K562 (cell line): ENCODE results near the gene HIVEP1. TPM values are rescaled to one million over a fixed set of nuclear protein-coding genes. Genes with fewer than 3 reads are reported as not detected.

Experiments used
- ATAC-seq: fragments of 200-7000 bp; cut with Tn5 transposase; 3 replicates; pipeline ENCODE4 v1.9.1; 2020; ENCODE audit warnings: moderate library complexity
- BruUV-seq: library from RNA; stranded (reverse); fragments of 400-500 nt; replicated peaks from 2 replicates; lab custom pipeline; 2021; lab: Mats Ljungman, UMichigan
- CTCF ChIA-PET: fragments of 300-600 bp; formaldehyde crosslinking; extraction: SDS; loops from one replicate; lab custom pipeline; 2021; ENCODE audit warnings: low intra/inter-chr PET ratio; lab: Yijun Ruan, JAX
- POLR2A ChIA-PET: fragments of 300-600, 350-650 bp; sonication (Branson Sonifier 250); formaldehyde crosslinking; extraction: SDS; loops from one replicate; lab custom pipeline; 2021; ENCODE audit warnings: antibody characterized with exemption, inconsistent platforms; lab: Yijun Ruan, JAX
- DNase-seq, 4 experiments: peaks; one replicate each; pipeline versions ENCODE4 v3.0.0 to v3.0.0-alpha.2; 2011 to 2018; ENCODE audit warnings: low spot score in 3 of 4, mixed read lengths in 3 of 4; ENCODE audit errors: extremely low read depth in 1 of 4
- FAIRE-seq: peaks from 2 replicates; lab custom pipeline; 2011; peaks lifted over from hg19 to GRCh38; lab: Jason Lieb, UNC
- H2AFZ ChIP-seq: 2 replicates; pipeline ENCODE4 v1.6.0; 2011; ENCODE audit warnings: low read depth, low read length, control low read depth, inconsistent platforms
- H3K27ac ChIP-seq: fragments of 200-600 bp; 3 replicates; pipeline ENCODE4 v1.8.0; 2011; ENCODE audit warnings: low read depth, mild to moderate bottlenecking, control low read depth, inconsistent platforms, low read length, moderate library complexity, mixed read lengths; ENCODE audit errors: extremely low read depth
- H3K27me3 ChIP-seq, 2 experiments: fragments of 300-600 bp in 1 of 2; 2 replicates in 1 of 2; 3 replicates in 1 of 2; pipeline versions ENCODE4 v1.6.0 to v1.8.0; 2011; ENCODE audit warnings: inconsistent platforms in 2 of 2, low read length in 2 of 2, mild to moderate bottlenecking in 1 of 2, mixed read lengths in 1 of 2, moderate library complexity in 1 of 2; ENCODE audit not compliant: control insufficient read depth in 2 of 2, insufficient read depth in 2 of 2
- H3K36me3 ChIP-seq: fragments of 300-600 bp; 3 replicates; pipeline ENCODE4 v1.8.0; 2011; ENCODE audit warnings: mild to moderate bottlenecking, low read length, inconsistent platforms; ENCODE audit not compliant: control insufficient read depth, insufficient read depth
- H3K4me1 ChIP-seq, 2 experiments: fragments of 200-600 bp in 1 of 2; replicated peaks in 1 of 2; 2 replicates in 1 of 2; 3 replicates in 1 of 2; pipeline versions ENCODE4 v1.5.1 to v1.8.0; 2011; ENCODE audit warnings: inconsistent platforms in 2 of 2, low read length in 2 of 2, mild to moderate bottlenecking in 1 of 2, mixed read lengths in 1 of 2, moderate library complexity in 1 of 2; ENCODE audit not compliant: control insufficient read depth in 2 of 2, insufficient read depth in 2 of 2
- H3K4me2 ChIP-seq: 2 replicates; pipeline ENCODE4 v1.6.1; 2011; ENCODE audit warnings: low read length, control low read depth, inconsistent platforms, mixed read lengths; ENCODE audit not compliant: insufficient read depth
- H3K4me3 ChIP-seq: fragments of 200-600 bp; sonication (generic), shearing (Covaris generic); 2 replicates; pipeline ENCODE4 v1.5.1; 2016; ENCODE audit warnings: control low read depth, inconsistent platforms
- H3K79me2 ChIP-seq: fragments of 200-600 bp; 3 replicates; pipeline ENCODE4 v1.8.0; 2011; ENCODE audit warnings: low read length, inconsistent platforms; ENCODE audit not compliant: control insufficient read depth, insufficient read depth
- H3K9ac ChIP-seq, 2 experiments: 2 replicates each; pipeline versions ENCODE4 v1.6.0 to v1.6.1; 2011; ENCODE audit warnings: low read depth in 2 of 2, low read length in 2 of 2, control low read depth in 1 of 2, inconsistent platforms in 1 of 2, mild to moderate bottlenecking in 1 of 2, mixed read lengths in 1 of 2; ENCODE audit not compliant: insufficient read depth in 1 of 2
- H3K9me1 ChIP-seq: one replicate; pipeline ENCODE4 v1.6.0; 2011; ENCODE audit warnings: inconsistent platforms, mild to moderate bottlenecking, low read length, moderate library complexity; ENCODE audit not compliant: control insufficient read depth, insufficient read depth
- H3K9me3 ChIP-seq: replicated peaks from 2 replicates; pipeline ENCODE4 v1.5.1; 2011; ENCODE audit warnings: low read depth, low read length, inconsistent platforms; ENCODE audit not compliant: control insufficient read depth, insufficient read depth
- H4K20me1 ChIP-seq: replicated peaks from 2 replicates; pipeline ENCODE4 v1.6.1; 2011; ENCODE audit warnings: low read length, inconsistent platforms, mixed read lengths; ENCODE audit not compliant: control insufficient read depth, insufficient read depth
- BRD4 ChIP-seq: fragments of 200-600 bp; sonication (generic); IDR thresholded peaks from 2 replicates; pipeline ENCODE4 v1.6.1; 2017; ENCODE audit warnings: inconsistent platforms
- CHD4 ChIP-seq: fragments of 200-600 bp; sonication (generic); IDR thresholded peaks from 3 replicates; pipeline ENCODE4 v1.6.1; 2012; ENCODE audit warnings: low read depth, mild to moderate bottlenecking, mixed read lengths, low read length, inconsistent platforms; ENCODE audit not compliant: insufficient read depth, insufficient replicate concordance, poor library complexity, severe bottlenecking
- ESRRB ChIP-seq: fragments of 250-450 bp; sonication (Bioruptor Pico); IDR thresholded peaks from 2 replicates; pipeline ENCODE4 v1.5.0; 2020; ENCODE audit warnings: mild to moderate bottlenecking, moderate library complexity, borderline replicate concordance
- HEY1 ChIP-seq: fragments of 250-450 bp; sonication (Bioruptor Pico); IDR thresholded peaks from 2 replicates; pipeline ENCODE4 v1.5.0; 2020; ENCODE audit warnings: mild to moderate bottlenecking, moderate library complexity, borderline replicate concordance
- JUN ChIP-seq, 2 experiments: sonication (generic) in 1 of 2; formaldehyde crosslinking in 1 of 2; IDR thresholded peaks; 2 replicates each; pipeline versions ENCODE4 v1.6.1 to v1.8.0; 2012 to 2022; ENCODE audit warnings: borderline replicate concordance in 2 of 2, mild to moderate bottlenecking in 2 of 2, improper control_type of control experiment in 1 of 2, low read depth in 1 of 2, low read length in 1 of 2, missing genetic modification reagents in 1 of 2
- KDM2B ChIP-seq: fragments of 250-450 bp; sonication (Bioruptor Pico); IDR thresholded peaks from 2 replicates; pipeline ENCODE4 v1.8.0; 2021; ENCODE audit warnings: mild to moderate bottlenecking, moderate library complexity
- KHSRP ChIP-seq: fragments of 450-650 bp; IDR thresholded peaks from 2 replicates; pipeline ENCODE4 v1.6.1; 2017
- TFAM ChIP-seq: fragments of 250-450 bp; sonication (Bioruptor Pico); conservative IDR thresholded peaks from 2 replicates; pipeline ENCODE4 v1.5.0; 2021; ENCODE audit warnings: mild to moderate bottlenecking, moderate library complexity
- WGBS: fragments of 100-300 bp; shearing (Covaris generic); methylation state at CpG from one replicate; pipeline ENCODE4 v1.1.6; 2016; ENCODE audit warnings: low coverage, mixed read lengths; ENCODE audit not compliant: insufficient coverage; ENCODE audit errors: missing lambda C conversion rate; 5-methylcytosine and 5-hydroxymethylcytosine counted together
- in situ Hi-C: fragments of 300-500 bp; cut with MboI; formaldehyde crosslinking; loops from 4 replicates; pipeline ENCODE4 v1.15.0; 2018; ENCODE audit warnings: inconsistent platforms, mixed read lengths
- intact Hi-C: fragments of 100-400 bp; cut with micrococcal nuclease; formaldehyde crosslinking; loops from 2 replicates; pipeline ENCODE4 v1.14.2; 2022
- polyA plus RNA-seq, 8 experiments: library from polyadenylated mRNA; depleted of rRNA in 4 of 8; stranded (reverse) in 5 of 8; unstranded in 3 of 8; fragments of >200 nt; fragmentation: Nextera tagmentation in 2 of 8; fragmentation: Illumina TruSeq in 1 of 8; extraction: Ambion mirVana in 2 of 8; extraction: Trizol in 1 of 8; gene quantifications; 2 replicates each; pipeline versions ENCODE4 v1.2.1 to v1.2.3, GENCODE V29; 2011 to 2014; ENCODE audit warnings: inconsistent platforms in 1 of 8, missing spikeins in 1 of 8
- total RNA-seq, 7 experiments: library from RNA; depleted of rRNA in 6 of 7; stranded (reverse); fragments of >200 nt in 6 of 7; fragmentation: Illumina TruSeq in 2 of 7; extraction: Trizol in 2 of 7; gene quantifications; 2 replicates each; pipeline versions ENCODE4 v1.2.1 to v1.2.3, GENCODE V29; 2011 to 2021; ENCODE audit warnings: low replicate concordance in 1 of 7
- TF ChIP-seq, protein P1 (sequence below): fragments of 250-450 bp; sonication (Bioruptor Pico); IDR thresholded peaks from 2 replicates; pipeline ENCODE4 v1.5.0; 2021
- TF ChIP-seq, protein P2 (sequence below): sonication (generic); formaldehyde crosslinking; IDR thresholded peaks from 2 replicates; pipeline ENCODE4 v1.8.1; 2023; ENCODE audit warnings: mild to moderate bottlenecking, missing genetic modification reagents
- TF ChIP-seq, protein P3 (sequence below): sonication (generic); formaldehyde crosslinking; IDR thresholded peaks from 2 replicates; pipeline ENCODE4 v1.4.0; 2020; ENCODE audit warnings: mild to moderate bottlenecking, missing genetic modification reagents
- TF ChIP-seq, protein P4 (sequence below): fragments of 450-650 bp; IDR thresholded peaks from one replicate; pipeline ENCODE4 v1.6.1; 2018; ENCODE audit warnings: mild to moderate bottlenecking, moderate library complexity; ENCODE audit not compliant: partially characterized antibody

The HIVEP1 gene
- total and polyA plus RNA-seq, 9 of the 15 experiments (the other 6 are each of a cell fraction or from before 2014, with no cell fraction given) = 6.0 to 33.3 (median 21.7) TPM

DNA sequence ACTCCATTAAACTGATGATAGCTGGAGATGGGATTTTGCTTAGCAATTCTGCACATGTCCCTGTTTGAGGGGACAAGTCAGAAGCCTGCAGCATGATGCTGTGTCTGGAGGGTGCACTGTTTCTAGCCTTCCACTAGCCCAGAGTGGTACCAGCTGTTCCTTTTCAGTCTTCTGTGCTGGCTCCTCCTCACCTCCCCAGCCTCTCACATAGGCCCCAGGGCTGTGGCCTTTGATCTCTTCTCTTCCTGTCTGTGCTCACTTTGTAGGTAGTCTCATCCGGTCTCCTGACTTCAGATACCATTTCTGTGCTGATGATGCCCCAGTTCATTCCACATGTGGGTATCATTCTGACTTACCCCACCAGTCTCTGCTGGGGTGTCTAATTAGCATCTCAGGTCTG lies 126.3 kb downstream of the HIVEP1 start:
- no peak for FAIRE-seq
- Histone ChIP-seq H3K4me2 (no peak overlapping the region), H4K20me1 (no peaks in the 10 kb centered on the region), H3K9ac (no peak overlapping the region), H3K27me3 (no peaks in the 10 kb centered on the region), H3K4me3 (no peak overlapping the region), H3K9me1 (no peaks in the 10 kb centered on the region), H3K9me3 (no peaks in the 10 kb centered on the region; the same call in 1 of the 2 replicates), H3K4me1 (no peaks in the 10 kb centered on the region), H2AFZ (no peak overlapping the region), H3K27ac (no peak overlapping the region), H3K79me2 (no peaks in the 10 kb centered on the region), H3K36me3 (peaks cover 58% of the 10 kb centered on the region)
- ChIA-PET POLR2A (no interaction called here), CTCF (no interaction called here)
- no peak for DNase-seq
- WGBS = 100% methylated on average over 1 of the region's 1 CpG
- ATAC-seq = no peak
- BruUV-seq = no TSS peak
- in situ Hi-C loops (no loop called here), intact Hi-C loops (no loop called here)
- TF ChIP-seq, protein P1, sequence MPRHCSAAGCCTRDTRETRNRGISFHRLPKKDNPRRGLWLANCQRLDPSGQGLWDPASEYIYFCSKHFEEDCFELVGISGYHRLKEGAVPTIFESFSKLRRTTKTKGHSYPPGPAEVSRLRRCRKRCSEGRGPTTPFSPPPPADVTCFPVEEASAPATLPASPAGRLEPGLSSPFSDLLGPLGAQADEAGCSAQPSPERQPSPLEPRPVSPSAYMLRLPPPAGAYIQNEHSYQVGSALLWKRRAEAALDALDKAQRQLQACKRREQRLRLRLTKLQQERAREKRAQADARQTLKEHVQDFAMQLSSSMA (CRISPR knock-in tag) = no peak
- TF ChIP-seq ESRRB (CRISPR knock-in tag) = no peak
- no peak for TF ChIP-seq CHD4
- TF ChIP-seq, protein P2, sequence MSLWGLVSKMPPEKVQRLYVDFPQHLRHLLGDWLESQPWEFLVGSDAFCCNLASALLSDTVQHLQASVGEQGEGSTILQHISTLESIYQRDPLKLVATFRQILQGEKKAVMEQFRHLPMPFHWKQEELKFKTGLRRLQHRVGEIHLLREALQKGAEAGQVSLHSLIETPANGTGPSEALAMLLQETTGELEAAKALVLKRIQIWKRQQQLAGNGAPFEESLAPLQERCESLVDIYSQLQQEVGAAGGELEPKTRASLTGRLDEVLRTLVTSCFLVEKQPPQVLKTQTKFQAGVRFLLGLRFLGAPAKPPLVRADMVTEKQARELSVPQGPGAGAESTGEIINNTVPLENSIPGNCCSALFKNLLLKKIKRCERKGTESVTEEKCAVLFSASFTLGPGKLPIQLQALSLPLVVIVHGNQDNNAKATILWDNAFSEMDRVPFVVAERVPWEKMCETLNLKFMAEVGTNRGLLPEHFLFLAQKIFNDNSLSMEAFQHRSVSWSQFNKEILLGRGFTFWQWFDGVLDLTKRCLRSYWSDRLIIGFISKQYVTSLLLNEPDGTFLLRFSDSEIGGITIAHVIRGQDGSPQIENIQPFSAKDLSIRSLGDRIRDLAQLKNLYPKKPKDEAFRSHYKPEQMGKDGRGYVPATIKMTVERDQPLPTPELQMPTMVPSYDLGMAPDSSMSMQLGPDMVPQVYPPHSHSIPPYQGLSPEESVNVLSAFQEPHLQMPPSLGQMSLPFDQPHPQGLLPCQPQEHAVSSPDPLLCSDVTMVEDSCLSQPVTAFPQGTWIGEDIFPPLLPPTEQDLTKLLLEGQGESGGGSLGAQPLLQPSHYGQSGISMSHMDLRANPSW (CRISPR knock-in tag) = no peak
- TF ChIP-seq, protein P3, sequence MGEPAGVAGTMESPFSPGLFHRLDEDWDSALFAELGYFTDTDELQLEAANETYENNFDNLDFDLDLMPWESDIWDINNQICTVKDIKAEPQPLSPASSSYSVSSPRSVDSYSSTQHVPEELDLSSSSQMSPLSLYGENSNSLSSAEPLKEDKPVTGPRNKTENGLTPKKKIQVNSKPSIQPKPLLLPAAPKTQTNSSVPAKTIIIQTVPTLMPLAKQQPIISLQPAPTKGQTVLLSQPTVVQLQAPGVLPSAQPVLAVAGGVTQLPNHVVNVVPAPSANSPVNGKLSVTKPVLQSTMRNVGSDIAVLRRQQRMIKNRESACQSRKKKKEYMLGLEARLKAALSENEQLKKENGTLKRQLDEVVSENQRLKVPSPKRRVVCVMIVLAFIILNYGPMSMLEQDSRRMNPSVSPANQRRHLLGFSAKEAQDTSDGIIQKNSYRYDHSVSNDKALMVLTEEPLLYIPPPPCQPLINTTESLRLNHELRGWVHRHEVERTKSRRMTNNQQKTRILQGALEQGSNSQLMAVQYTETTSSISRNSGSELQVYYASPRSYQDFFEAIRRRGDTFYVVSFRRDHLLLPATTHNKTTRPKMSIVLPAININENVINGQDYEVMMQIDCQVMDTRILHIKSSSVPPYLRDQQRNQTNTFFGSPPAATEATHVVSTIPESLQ (CRISPR knock-in tag) = no peak
- no peak for TF ChIP-seq JUN (IDR thresholded peaks at IDR 0.05; ENCODE audit: borderline replicate concordance, low read depth, low read length)
- TF ChIP-seq JUN (CRISPR knock-in tag; IDR thresholded peaks at IDR 0.05; ENCODE audit: borderline replicate concordance) = no peak
- no peak for TF ChIP-seq KDM2B (CRISPR knock-in tag)
- TF ChIP-seq, protein P4, sequence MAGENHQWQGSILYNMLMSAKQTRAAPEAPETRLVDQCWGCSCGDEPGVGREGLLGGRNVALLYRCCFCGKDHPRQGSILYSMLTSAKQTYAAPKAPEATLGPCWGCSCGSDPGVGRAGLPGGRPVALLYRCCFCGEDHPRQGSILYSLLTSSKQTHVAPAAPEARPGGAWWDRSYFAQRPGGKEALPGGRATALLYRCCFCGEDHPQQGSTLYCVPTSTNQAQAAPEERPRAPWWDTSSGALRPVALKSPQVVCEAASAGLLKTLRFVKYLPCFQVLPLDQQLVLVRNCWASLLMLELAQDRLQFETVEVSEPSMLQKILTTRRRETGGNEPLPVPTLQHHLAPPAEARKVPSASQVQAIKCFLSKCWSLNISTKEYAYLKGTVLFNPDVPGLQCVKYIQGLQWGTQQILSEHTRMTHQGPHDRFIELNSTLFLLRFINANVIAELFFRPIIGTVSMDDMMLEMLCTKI = no peak
- no peak for TF ChIP-seq HEY1 (CRISPR knock-in tag)
- no peak for TF ChIP-seq KHSRP
- no peak for TF ChIP-seq BRD4
- TF ChIP-seq TFAM (CRISPR knock-in tag) = no peak
